Smooth muscle cell (in vitro differentiated cells): ENCODE measurements around the gene CACNB3. TPM values are rescaled to one million over a fixed set of nuclear protein-coding genes. Genes with fewer than 3 reads are reported as not detected.

ENCODE experiments used
- DNase-seq: peaks from one replicate; lab custom pipeline; 2025; ENCODE audit not compliant: unreplicated experiment; lab: John Stamatoyannopoulos, UW
- H2AFZ ChIP-seq: fragments of 200-600 bp; sonication (generic); 2 replicates; pipeline ENCODE4 v1.6.0; 2016; ENCODE audit warnings: antibody characterized with exemption, low read depth, mild to moderate bottlenecking
- H3F3A ChIP-seq: fragments of 200-600 bp; sonication (generic); 2 replicates; pipeline ENCODE4 v1.6.0; 2017; ENCODE audit warnings: antibody characterized with exemption, low read depth
- H3K27ac ChIP-seq: fragments of 200-600 bp; sonication (generic); 2 replicates; pipeline ENCODE4 v1.5.1; 2016; ENCODE audit warnings: low read depth, mild to moderate bottlenecking
- H3K27me3 ChIP-seq: fragments of 200-600 bp; sonication (generic); 2 replicates; pipeline ENCODE4 v1.6.1; 2016; ENCODE audit warnings: low read depth, mild to moderate bottlenecking
- H3K36me3 ChIP-seq: fragments of 200-600 bp; sonication (generic); 2 replicates; pipeline ENCODE4 v1.5.1; 2016; ENCODE audit warnings: low read depth
- H3K4me1 ChIP-seq: fragments of 200-600 bp; sonication (generic); 2 replicates; pipeline ENCODE4 v1.5.1; 2016; ENCODE audit warnings: low read depth
- H3K4me2 ChIP-seq: fragments of 200-600 bp; sonication (generic); 2 replicates; pipeline ENCODE4 v1.6.0; 2016; ENCODE audit warnings: mild to moderate bottlenecking
- H3K4me3 ChIP-seq: fragments of 200-600 bp; sonication (generic); 2 replicates; pipeline ENCODE4 v1.5.1; 2016; ENCODE audit warnings: mild to moderate bottlenecking
- H3K79me2 ChIP-seq: fragments of 200-600 bp; sonication (generic); 2 replicates; pipeline ENCODE4 v1.6.0; 2016; ENCODE audit warnings: low read depth, mild to moderate bottlenecking
- H3K9ac ChIP-seq: fragments of 200-600 bp; sonication (generic); 2 replicates; pipeline ENCODE4 v1.6.0; 2016; ENCODE audit warnings: low read depth
- H3K9me3 ChIP-seq: fragments of 200-600 bp; sonication (generic); replicated peaks from 2 replicates; pipeline ENCODE4 v1.5.1; 2016; ENCODE audit warnings: low read depth
- H4K20me1 ChIP-seq: fragments of 200-600 bp; sonication (generic); 2 replicates; pipeline ENCODE4 v1.6.0; 2016; ENCODE audit warnings: low read depth
- WGBS: methylation state at CpG from one replicate; pipeline ENCODE4 v1.1.7; 2016; ENCODE audit warnings: low lambda C conversion rate; 5-methylcytosine and 5-hydroxymethylcytosine counted together
- polyA plus RNA-seq: library from polyadenylated mRNA; unstranded; fragments of >200 nt; fragmentation: Nextera tagmentation; extraction: Ambion mirVana; gene quantifications from 2 replicates; pipeline ENCODE4 v1.2.1, GENCODE V29; 2016
- total RNA-seq: library from RNA; depleted of rRNA; stranded (reverse); fragments of >200 nt; gene quantifications from 2 replicates; pipeline ENCODE4 v1.2.3, GENCODE V29; 2014
- TF ChIP-seq, protein P1 (sequence below): fragments of 200-600 bp; sonication (generic); IDR thresholded peaks from 2 replicates; pipeline ENCODE4 v1.5.1; 2017; ENCODE audit warnings: borderline replicate concordance, mild to moderate bottlenecking, antibody characterized with exemption; ENCODE audit not compliant: insufficient read depth, poor library complexity, severe bottlenecking

CACNB3 gene
- total and polyA plus RNA-seq, 2 experiments from 2014 or later = 18.5 to 21.7 TPM

DNA sequence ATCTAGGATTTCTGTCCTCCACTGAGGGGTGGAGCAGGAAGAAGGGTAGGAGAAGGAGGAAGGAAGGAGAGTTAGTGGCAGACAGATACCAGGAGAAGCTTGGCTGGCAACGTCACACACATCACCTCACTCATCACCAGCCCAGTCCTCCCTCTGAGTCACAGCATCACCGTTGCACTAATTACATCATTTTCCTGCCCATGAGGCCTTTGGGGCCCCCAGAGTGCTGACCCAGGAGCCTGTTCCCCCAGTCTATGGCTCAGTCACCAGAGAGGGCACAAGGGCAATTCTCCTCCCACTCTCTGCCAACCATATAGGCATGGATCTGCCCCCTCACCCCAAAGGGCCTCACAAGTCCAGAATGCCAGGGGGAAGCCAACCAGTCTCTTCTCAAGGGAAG lies 42.8 kb downstream of the CACNB3 start:
- Histone ChIP-seq H3K9me3 (no peaks in the 10 kb centered on the region), H3K4me2 (no peak overlapping the region), H3K27ac (no peak overlapping the region), H3F3A (no peaks in the 10 kb centered on the region), H3K4me3 (no peak overlapping the region), H2AFZ (no peak overlapping the region), H4K20me1 (no peaks in the 10 kb centered on the region), H3K79me2 (no peaks in the 10 kb centered on the region), H3K9ac (no peak overlapping the region), H3K4me1 (peaks cover 17% of the 10 kb centered on the region), H3K36me3 (no peaks in the 10 kb centered on the region), H3K27me3 (peaks cover 25% of the 10 kb centered on the region)
- WGBS = 58% methylated on average over 2 of the region's 2 CpGs
- no peak for DNase-seq
- TF ChIP-seq, protein P1, sequence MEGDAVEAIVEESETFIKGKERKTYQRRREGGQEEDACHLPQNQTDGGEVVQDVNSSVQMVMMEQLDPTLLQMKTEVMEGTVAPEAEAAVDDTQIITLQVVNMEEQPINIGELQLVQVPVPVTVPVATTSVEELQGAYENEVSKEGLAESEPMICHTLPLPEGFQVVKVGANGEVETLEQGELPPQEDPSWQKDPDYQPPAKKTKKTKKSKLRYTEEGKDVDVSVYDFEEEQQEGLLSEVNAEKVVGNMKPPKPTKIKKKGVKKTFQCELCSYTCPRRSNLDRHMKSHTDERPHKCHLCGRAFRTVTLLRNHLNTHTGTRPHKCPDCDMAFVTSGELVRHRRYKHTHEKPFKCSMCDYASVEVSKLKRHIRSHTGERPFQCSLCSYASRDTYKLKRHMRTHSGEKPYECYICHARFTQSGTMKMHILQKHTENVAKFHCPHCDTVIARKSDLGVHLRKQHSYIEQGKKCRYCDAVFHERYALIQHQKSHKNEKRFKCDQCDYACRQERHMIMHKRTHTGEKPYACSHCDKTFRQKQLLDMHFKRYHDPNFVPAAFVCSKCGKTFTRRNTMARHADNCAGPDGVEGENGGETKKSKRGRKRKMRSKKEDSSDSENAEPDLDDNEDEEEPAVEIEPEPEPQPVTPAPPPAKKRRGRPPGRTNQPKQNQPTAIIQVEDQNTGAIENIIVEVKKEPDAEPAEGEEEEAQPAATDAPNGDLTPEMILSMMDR = no peak

DNA sequence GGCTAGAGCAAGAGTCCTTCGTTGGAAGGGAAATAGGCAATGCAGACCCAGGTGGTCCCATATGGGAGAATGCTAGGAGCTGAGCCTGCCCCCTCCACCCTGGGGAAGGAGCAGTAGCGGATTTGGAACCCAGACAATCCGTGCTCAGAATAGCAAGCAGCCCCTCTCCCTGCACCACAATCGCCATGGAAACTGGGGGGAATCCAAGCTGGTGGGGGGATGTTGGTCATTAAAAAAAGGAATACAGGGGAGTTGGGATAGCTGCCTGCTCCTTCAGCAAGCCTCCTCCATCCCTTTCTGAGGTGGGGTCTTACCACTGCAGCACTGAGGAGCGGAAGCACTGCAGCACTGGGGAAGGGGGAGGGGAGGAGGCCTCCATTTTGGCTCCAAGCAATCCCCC lies 44.5 kb downstream of the CACNB3 start:
- H3K4me1 ChIP-seq = peaks cover 20% of the 10 kb centered on the region
- H3K36me3 ChIP-seq = no peaks in the 10 kb centered on the region
- H2AFZ ChIP-seq = no peak overlapping the region
- no peaks in the 10 kb centered on the region for H3F3A ChIP-seq
- DNase-seq = no peak
- no peak overlapping the region for H3K9ac ChIP-seq
- TF ChIP-seq, protein P1 = no peak
- no peaks in the 10 kb centered on the region for H3K79me2 ChIP-seq
- H3K9me3 ChIP-seq = no peaks in the 10 kb centered on the region
- no peak overlapping the region for H3K4me2 ChIP-seq
- no peaks in the 10 kb centered on the region for H4K20me1 ChIP-seq
- 88% methylated on average over 5 of the region's 5 CpGs for WGBS
- H3K4me3 ChIP-seq = no peak overlapping the region
- H3K27ac ChIP-seq = no peak overlapping the region
- H3K27me3 ChIP-seq = peaks cover 25% of the 10 kb centered on the region

DNA sequence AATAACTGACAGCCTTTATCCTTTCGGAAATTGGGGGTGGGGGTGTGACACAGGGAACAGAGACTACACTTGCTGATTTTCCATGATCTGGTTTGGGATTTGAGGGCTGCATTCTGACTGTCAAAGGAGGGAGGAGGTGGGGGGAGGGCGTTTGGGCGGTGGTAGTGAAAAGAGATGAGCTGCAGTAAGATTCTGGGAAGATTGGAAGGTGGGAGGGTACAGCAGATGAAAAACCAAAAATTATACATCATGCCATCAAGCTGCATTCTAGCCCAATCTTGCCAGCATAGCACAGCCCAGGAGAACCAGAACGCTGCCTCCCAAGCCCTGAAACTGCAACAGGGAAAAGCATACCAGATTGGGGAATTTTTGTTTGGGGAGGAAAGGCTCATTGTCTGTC lies 45.0 kb downstream of the CACNB3 start:
- TF ChIP-seq, protein P1 = no peak
- Histone ChIP-seq H3K4me2 (no peak overlapping the region), H4K20me1 (no peaks in the 10 kb centered on the region), H3K27ac (no peak overlapping the region), H3K36me3 (no peaks in the 10 kb centered on the region), H3K9ac (no peak overlapping the region), H3K79me2 (no peaks in the 10 kb centered on the region), H3K4me3 (no peak overlapping the region), H3F3A (no peaks in the 10 kb centered on the region), H3K9me3 (no peaks in the 10 kb centered on the region), H3K27me3 (peaks cover 25% of the 10 kb centered on the region), H2AFZ (no peak overlapping the region), H3K4me1 (peaks cover 20% of the 10 kb centered on the region)
- 74% methylated on average over 4 of the region's 4 CpGs for WGBS
- DNase-seq = no peak

DNA sequence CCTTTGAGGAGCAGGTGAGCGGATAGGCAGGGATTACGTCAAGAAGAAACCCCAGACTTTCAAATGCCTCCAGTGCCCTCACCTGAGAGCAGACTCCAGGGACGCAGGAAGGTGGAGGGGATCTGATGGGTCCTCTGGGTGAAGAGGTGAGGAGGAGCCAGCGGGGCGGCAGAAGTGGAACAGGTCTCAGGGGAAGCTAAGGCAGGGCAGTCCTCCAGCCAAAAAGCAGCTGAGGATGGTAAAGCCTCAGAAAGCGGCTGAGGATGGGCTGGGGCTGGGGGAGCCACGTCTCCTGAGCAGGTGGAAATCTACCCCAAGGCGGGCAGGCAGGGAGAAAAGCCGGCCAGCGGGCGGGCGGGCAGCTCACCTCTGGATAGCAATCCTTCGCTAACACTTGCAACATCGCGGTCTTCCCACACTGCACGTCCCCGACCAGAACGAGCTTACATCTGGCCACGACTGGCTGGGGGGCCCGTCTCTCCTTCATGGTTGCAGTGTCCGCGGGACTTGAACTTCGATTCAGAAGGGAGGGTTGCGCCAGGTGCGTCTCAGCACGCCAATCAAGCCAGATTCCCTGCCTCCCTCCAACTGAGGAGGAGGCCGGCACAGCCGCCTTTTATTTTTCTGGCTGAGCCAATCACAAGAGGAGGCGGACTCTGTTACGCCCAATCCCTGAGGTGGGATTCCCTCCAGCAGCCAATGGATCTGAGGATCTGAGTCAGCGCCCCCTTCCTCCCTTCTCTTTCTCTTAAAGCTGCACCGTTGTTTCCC lies 47.2 kb downstream of the CACNB3 start, which contains the start of gene RND1:
TSS of gene RND1 (minus strand) at position 590 of the 771 bp plus-strand sequence. CDS start at position 487, 103 bp downstream.
- Histone ChIP-seq H3K9ac (no peak within 1 kb of the TSS), H3K4me1 (peaks cover 20% of the 10 kb centered on the region), H3K4me3 (peak within 1 kb of the TSS; percentile 69), H3K27ac (no peak within 1 kb of the TSS), H3K79me2 (no peaks in the 10 kb centered on the region), H3K4me2 (peak within 1 kb of the TSS; percentile 92), H2AFZ (peak within 1 kb of the TSS; percentile 90), H3F3A (no peaks in the 10 kb centered on the region), H4K20me1 (no peaks in the 10 kb centered on the region), H3K27me3 (peaks cover 25% of the 10 kb centered on the region), H3K36me3 (no peaks in the 10 kb centered on the region), H3K9me3 (no peaks in the 10 kb centered on the region)
- TF ChIP-seq, protein P1 = no peak
- DNase-seq = peak; percentile 40
- 3% methylated on average over 31 of the region's 32 CpGs for WGBS
